GM21529 (cell line): Measurements from ENCODE around the gene GTPBP4.
A peak's percentile ranks its signal among the peaks of the same experiment; 100 is the strongest.
"Not testable (repeated sequence)": the region's sequence is repeated elsewhere in the genome, so short reads cannot be mapped to it uniquely, and the experiment has no call there.

Experiments
- ATAC-seq: cut with Tn5 transposase; IDR thresholded peaks from one replicate; pipeline ENCODE4 v1.9.1; 2021; ENCODE audit not compliant: unreplicated experiment

Gene GTPBP4

GRCh38 chr10:1054684-1055083, 66.5 kb downstream of the GTPBP4 start:
- no peak for ATAC-seq

- peak; percentile 91 for ATAC-seq
These were observed 68.3 kb downstream of the GTPBP4 start, which contains the start of gene WDR37 for GRCh38 chr10:1056326-1057105. Gene WDR37, plus strand, starts transcription at chr10:1056385. Its CDS starts 15,771 bp downstream, at chr10:1072156.

GRCh38 chr10:1057106-1057657, 68.9 kb downstream of the GTPBP4 start:
- ATAC-seq, result no peak

- no peak for ATAC-seq
These were observed 69.8 kb downstream of the GTPBP4 start for GRCh38 chr10:1058017-1058416.

GRCh38 chr10:1059902-1060301, 71.7 kb downstream of the GTPBP4 start:
- ATAC-seq, result no peak

- no peak for ATAC-seq
These were observed 73.9 kb downstream of the GTPBP4 start for GRCh38 chr10:1061930-1062774.

GRCh38 chr10:1063232-1063865, 75.1 kb downstream of the GTPBP4 start:
- no peak for ATAC-seq

GRCh38 chr10:1064964-1065247, 76.7 kb downstream of the GTPBP4 start:
- no peak for ATAC-seq

- not testable (repeated sequence) for ATAC-seq
These were observed 78.5 kb downstream of the GTPBP4 start for GRCh38 chr10:1066734-1067133.

GRCh38 chr10:1068380-1069361, 80.4 kb downstream of the GTPBP4 start:
- ATAC-seq, result no peak
